Measurements from ENCODE around the gene MYH16. TPM values are rescaled to one million over a fixed set of nuclear protein-coding genes. Genes with fewer than 3 reads are reported as not detected.
"Not testable (repeated sequence)": the region's sequence is repeated elsewhere in the genome, so short reads cannot be mapped to it uniquely, and the experiment has no call there.

Gene MYH16
- total RNA-seq: not detected
- not detected for polyA plus RNA-seq
- long read RNA-seq, donor 1: 0 reads
- long read RNA-seq, donor 2: 0 reads

DNA sequence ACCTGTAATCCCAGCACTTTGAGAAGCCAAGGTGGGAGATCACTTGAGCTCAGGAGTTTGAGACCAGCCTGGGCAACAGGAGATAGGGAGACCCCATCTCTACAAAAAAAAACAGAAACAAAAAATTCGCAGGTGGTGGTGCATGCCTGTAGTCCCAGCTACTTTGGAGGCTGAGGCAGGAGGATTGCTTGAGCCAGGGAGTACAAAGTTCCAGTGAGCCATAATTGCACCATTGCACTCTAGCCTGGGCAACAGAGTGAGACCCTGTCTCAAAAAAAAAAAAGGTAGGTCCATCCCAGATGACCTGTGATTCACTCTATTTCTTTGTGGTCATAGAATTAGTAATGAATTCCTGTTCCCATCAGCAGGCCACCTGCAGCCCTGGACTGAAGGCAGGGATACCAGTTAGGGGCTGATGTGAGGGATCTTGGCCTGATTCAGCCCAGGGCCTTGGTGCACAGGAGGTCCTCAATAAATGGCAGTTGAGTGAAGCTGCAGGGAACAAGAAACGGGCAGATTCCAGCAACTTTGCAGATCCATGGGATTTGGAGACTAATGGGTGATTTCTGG, at the start of gene MYH16:
Gene MYH16 (plus strand): TSS at position 364 of the 570 bp plus-strand sequence.
- TF ChIP-seq POLR2AphosphoS5 (IDR thresholded peaks at IDR 0.05): no peak
- no peak for TF ChIP-seq POLR2A (IDR thresholded peaks at IDR 0.05)
- TF ChIP-seq, protein P1, sequence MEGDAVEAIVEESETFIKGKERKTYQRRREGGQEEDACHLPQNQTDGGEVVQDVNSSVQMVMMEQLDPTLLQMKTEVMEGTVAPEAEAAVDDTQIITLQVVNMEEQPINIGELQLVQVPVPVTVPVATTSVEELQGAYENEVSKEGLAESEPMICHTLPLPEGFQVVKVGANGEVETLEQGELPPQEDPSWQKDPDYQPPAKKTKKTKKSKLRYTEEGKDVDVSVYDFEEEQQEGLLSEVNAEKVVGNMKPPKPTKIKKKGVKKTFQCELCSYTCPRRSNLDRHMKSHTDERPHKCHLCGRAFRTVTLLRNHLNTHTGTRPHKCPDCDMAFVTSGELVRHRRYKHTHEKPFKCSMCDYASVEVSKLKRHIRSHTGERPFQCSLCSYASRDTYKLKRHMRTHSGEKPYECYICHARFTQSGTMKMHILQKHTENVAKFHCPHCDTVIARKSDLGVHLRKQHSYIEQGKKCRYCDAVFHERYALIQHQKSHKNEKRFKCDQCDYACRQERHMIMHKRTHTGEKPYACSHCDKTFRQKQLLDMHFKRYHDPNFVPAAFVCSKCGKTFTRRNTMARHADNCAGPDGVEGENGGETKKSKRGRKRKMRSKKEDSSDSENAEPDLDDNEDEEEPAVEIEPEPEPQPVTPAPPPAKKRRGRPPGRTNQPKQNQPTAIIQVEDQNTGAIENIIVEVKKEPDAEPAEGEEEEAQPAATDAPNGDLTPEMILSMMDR (IDR thresholded peaks at IDR 0.05 in 8 of 11, conservative IDR thresholded peaks at IDR 0.05 in 3 of 11): no peak
- no peaks in the 10 kb centered on the region for H3K9me3 ChIP-seq
- H3K27me3 ChIP-seq (replicated peaks in 1 of 7): no peaks in the 10 kb centered on the region
- no peak for DNase-seq
- no peaks in the 10 kb centered on the region for H3K36me3 ChIP-seq
- H3K4me1 ChIP-seq: no peaks in the 10 kb centered on the region
- intact Hi-C loops (cut with DNase I; ENCODE audit: low total_unique reads): no loop called here
- no peak within 1 kb of the TSS for H3K4me3 ChIP-seq
- 80 to 98% (median 85%) methylated on average over 2 of the region's 2 CpGs for WGBS, 5 donors
- no peak within 1 kb of the TSS for H3K27ac ChIP-seq

DNA sequence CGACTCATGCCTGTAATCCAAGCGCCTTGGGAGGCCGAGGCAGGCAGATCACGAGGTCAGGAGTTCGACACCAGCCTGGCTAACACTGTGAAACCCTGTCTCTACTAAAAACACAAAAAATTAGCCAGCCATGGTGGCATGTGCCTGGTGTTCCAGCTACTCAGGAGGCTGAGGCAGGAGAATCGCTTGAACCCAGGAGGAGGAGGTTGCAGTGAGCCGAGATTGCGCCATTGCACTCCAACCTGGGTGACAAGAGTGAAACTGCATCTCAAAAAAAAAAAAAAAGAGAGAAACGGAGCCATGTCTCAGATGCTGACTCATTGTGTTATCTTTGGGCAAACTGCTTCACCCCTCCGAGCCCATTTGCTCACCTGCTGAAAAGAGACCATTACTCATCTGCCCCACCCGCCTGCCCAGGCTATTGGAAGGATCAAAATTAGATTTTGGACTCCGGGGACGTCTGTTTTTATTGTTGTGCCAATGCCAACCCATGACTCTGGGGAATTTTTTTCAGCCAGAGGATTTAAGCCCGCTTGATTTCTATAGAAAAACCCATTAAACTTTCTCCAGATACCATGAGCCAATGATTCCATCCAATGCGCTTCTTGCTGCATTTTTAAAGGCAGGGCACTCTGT, 48.3 kb upstream of the MYH16 start:
- whole genome bisulfite sequencing, 5 donors: 68 to 73% (median 73%) methylated on average over 15 of the region's 15 CpGs
- H3K36me3 ChIP-seq; H3K27ac ChIP-seq; H3K27me3 ChIP-seq (replicated peaks in 1 of 7); intact Hi-C loops (cut with DNase I; ENCODE audit: low total_unique reads); DNase-seq; H3K4me3 ChIP-seq; H3K9me3 ChIP-seq; H3K4me1 ChIP-seq: not testable (repeated sequence)

DNA sequence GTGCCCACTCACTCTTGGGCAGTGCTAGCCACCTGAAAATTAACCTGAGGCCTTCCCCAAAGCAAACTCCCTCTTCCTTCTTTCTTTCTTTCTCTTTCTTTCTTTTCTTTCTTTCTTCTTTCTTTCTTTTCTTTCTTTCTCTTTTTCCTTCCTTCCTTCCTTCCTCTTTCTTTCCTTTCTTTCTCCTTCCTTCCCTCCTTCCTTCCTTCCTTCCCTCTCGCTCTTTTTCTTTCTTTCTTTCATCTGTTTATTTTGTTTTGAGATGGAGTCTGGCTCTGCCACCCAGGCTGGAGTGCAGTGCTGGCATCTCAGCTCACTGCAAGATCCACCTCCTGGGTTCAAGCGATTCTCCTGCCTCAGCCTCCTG, 47.8 kb upstream of the MYH16 start:
- WGBS, 5 donors: 73 to 94% (median 83%) methylated on average over 2 of the region's 2 CpGs
- no peaks in the 10 kb centered on the region for H3K4me1 ChIP-seq
- TF ChIP-seq POLR2A (IDR thresholded peaks at IDR 0.05) (no peak), POLR2AphosphoS5 (IDR thresholded peaks at IDR 0.05) (no peak)
- TF ChIP-seq, protein P1 (IDR thresholded peaks at IDR 0.05 in 8 of 11, conservative IDR thresholded peaks at IDR 0.05 in 3 of 11): no peak
- H3K36me3 ChIP-seq: no peaks in the 10 kb centered on the region
- H3K27ac ChIP-seq: no peak overlapping the region
- H3K9me3 ChIP-seq: no peaks in the 10 kb centered on the region
- H3K4me3 ChIP-seq: no peak overlapping the region
- DNase-seq: no peak
- H3K27me3 ChIP-seq (replicated peaks in 1 of 7): peaks cover 0 to 2% (median 0%) of the 10 kb centered on the region in 7 donors
- intact Hi-C loops (cut with DNase I; ENCODE audit: low total_unique reads): no loop called here

DNA sequence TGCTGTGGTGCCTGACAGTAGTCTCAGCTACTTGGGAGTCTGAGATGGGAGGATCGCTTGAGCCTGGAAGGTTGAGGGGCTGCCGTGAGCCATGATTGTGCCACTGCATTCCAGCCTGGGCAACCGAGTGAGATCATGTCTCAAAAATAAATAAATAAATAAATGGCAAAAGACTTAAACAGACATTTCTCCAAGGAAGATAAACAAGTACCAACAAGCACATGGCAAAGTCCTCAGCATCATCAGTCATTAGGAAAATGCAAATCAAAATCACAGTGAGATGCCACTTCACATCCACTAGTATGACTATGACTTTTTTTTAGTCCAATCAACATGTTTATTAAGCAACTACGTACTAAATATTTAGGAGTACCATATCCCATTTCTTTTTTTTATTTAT, 43.4 kb upstream of the MYH16 start:
- Histone ChIP-seq H3K4me3 (no peak overlapping the region), H3K4me1 (no peaks in the 10 kb centered on the region), H3K36me3 (no peaks in the 10 kb centered on the region), H3K9me3 (no peaks in the 10 kb centered on the region), H3K27me3 (replicated peaks in 1 of 7) (peaks cover 0 to 2% (median 0%) of the 10 kb centered on the region in 7 donors), H3K27ac (no peak overlapping the region)
- no peak for DNase-seq
- 77 to 90% (median 87%) methylated on average over 4 of the region's 4 CpGs for WGBS, 5 donors
- intact Hi-C loops (cut with DNase I; ENCODE audit: low total_unique reads): no loop called here
- TF ChIP-seq, protein P1 (IDR thresholded peaks at IDR 0.05 in 8 of 11, conservative IDR thresholded peaks at IDR 0.05 in 3 of 11): no peak
- no peak for TF ChIP-seq POLR2AphosphoS5 (IDR thresholded peaks at IDR 0.05)
- no peak for TF ChIP-seq POLR2A (IDR thresholded peaks at IDR 0.05)
